HG02852 (cell line): ENCODE results near the gene REG1B.

ENCODE experiments used
- ATAC-seq: cut with Tn5 transposase; IDR thresholded peaks from one replicate; pipeline ENCODE4 v1.9.1; 2021; ENCODE audit warnings: mild to moderate bottlenecking, moderate library complexity; ENCODE audit not compliant: unreplicated experiment

The REG1B gene

GRCh38 chr2:79087785-79088364, at the start of gene REG1B:
Gene REG1B, minus strand, starts transcription at chr2:79087993. Its CDS starts 381 bp downstream, at chr2:79087612.
- ATAC-seq = no peak

GRCh38 chr2:79131687-79132086, 43.9 kb upstream of the REG1B start:
- ATAC-seq = no peak

- no peak for ATAC-seq
These were observed 42.0 kb upstream of the REG1B start for GRCh38 chr2:79129804-79130203.

- ATAC-seq = no peak
These were observed 41.5 kb upstream of the REG1B start for GRCh38 chr2:79129260-79129659.

GRCh38 chr2:79128406-79128805, 40.6 kb upstream of the REG1B start:
- no peak for ATAC-seq

GRCh38 chr2:79125721-79125985, 37.9 kb upstream of the REG1B start:
- no peak for ATAC-seq

DNA sequence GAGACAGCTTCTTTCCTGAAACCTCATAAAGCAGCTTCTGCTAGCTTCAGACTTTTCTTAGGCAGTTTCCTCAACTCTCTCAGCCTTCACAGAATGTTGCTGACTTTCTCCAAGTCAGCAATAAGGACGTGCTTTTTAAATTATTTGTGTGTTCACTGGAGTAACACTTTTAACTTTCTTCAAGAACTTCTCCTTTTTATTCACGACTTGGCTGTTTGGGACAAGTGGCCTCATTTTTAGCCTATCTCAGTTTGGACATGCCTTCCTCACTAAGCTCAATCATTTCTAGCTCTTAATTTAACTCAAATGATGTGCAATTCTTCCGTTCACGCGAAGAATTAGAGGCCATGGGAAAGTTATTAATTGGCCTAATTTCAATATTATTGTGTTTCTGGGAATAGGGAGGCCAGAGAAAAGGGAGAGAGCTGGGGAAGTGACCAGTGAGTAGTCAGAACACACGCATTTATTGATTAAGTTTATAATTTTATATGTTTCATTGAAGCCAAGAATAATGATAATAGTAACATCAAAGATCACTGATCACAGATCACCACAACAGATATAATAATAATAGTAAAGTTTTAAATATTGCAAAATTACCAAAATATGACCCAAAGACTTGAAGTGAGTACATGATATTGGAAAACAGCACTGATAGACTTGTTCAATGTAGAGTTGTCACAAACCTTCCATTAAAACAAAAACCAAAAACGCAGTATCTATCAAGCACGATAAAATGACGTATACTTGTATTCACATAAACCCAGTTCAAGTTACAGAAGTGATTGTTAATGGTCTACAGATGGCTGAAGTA, 37.3 kb upstream of the REG1B start:
- no peak for ATAC-seq

- ATAC-seq = no peak
These were observed 34.9 kb upstream of the REG1B start for GRCh38 chr2:79122676-79123075.

- ATAC-seq = no peak
These were observed 32.5 kb upstream of the REG1B start, which contains the start of gene REG1A for GRCh38 chr2:79120194-79120713. Gene REG1A, plus strand, starts transcription at chr2:79120488. Its CDS starts 374 bp downstream, at chr2:79120862.

DNA sequence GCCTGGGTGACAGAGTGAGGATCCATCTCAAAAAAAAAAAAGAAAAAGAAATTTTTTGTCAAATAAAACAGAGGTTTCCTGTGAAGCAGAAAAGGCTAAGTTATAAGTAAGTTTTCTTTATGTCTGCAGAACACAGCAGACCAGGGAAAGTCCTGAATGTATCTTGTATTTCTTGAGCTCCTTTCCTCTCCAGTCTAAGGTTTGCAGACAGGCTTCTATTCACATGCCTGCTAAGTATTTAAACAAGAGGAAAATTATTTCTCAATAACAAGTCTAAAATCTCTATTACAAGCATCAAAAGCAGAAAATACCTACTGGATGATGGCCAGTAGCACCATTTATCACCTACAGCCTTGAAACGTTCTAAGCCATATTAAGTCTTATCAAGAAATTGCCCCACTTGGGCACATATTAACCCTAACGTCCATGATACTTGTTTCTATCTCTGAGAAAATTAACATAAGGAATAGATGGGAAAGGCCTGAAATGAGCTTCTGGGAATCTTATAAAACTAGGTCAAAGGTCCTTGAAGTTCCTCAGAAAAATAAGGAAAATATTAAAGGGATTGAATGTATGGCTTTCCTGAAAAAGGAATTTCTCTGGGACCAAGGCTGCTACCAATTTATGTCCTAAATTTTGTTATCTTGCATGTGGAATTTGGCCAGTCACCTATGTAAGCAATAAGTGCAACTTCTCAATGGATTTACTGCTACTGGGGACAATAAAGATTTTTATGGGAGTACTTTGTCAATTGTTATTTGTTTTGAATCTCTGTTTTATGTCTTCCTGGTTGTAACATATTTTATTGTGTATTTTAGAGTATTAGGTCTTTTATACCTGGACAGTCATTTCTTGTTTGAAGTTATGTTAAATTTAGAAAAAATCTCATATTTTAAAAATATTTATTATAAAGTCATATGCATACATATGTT, 29.5 kb upstream of the REG1B start:
- no peak for ATAC-seq

DNA sequence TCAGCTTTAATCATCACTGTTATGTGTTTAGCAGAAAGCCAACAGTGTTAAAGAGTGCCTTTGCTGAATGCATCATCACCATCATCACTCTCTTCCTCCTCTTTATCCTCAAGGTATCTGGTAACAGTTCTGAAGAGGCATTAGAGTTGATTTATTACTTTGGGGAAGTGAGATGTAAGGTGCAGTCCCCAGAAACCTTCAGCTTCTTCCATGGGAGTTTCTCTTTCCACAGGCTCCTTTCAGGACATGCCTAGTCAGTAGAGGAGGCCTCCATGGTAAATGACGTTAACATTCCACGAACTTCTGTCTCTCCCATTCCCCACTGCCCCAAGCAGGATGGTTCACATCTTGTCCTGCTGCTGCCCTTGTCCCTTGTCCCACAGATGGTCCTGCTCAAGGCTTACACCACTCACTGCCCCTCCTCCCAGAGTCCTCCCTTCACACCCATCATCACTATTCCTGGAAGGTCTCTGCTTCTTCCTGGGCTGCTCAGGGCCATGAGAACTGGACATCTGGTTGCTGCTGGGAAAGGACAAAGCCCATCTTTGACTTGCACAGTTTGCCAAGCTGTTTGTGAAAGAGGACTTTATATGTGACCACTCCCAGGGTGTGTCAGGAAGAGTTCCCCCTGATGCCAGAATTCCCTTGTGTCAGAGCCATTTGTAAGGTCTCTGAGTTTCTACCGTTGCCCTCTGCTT, 27.2 kb upstream of the REG1B start:
- no peak for ATAC-seq

- ATAC-seq = no peak
These were observed 24.5 kb upstream of the REG1B start for GRCh38 chr2:79112269-79112668.

DNA sequence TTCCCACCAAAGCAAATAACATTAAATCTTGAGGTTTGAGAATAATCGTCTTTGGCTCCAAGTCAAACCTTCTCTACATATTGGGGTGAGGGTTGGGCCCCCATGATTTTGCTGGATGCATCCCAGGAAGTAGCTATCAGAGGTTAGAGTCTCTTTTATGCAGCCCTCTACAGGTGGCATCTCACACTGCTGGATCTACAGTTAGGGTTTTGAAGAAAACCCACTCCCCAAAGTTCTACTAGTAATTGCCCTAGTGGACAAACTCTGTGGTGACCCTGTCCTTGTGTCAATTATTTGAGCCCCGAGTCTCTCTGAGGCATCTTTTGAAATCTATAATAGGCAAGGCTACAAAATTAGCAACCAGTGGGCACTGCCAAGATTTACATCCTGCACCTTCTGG, 17.5 kb upstream of the REG1B start:
- ATAC-seq = no peak

DNA sequence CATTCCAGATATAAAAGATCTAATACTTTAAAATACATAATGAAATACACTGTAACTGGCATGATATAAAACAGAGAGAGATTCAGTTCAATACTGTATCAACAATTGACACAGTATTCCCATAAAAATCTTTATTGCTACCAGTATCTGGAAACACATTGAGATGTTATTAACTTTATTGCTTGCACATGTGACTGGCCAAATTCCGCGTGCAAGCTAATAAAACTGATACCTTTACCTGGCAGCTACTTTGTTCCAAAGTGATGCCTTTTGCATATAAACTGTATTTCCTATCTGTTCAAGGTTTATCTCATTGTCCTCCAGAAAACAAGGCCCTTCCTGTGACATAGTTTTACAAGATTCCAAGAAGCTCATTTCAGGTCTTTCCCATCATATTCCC, 15.4 kb upstream of the REG1B start:
- no peak for ATAC-seq

DNA sequence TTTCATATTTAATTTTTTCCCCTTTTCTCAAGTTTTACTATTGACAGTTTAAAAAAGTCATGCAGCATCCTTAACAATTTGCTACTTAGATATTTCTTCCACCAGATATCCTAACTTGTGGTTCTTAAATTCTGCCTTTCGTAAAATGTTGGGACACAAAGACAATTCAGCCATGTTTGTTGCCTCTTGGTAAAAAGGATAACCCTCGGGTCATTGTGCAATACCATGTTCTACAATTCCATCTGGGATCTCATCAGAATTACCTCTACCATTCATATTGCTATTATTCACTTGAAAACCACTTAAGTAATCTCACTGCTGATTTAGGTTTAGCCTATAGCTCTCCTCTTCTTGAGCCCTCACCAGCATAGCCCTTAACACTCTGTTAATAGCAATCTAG, 13.2 kb upstream of the REG1B start:
- no peak for ATAC-seq

DNA sequence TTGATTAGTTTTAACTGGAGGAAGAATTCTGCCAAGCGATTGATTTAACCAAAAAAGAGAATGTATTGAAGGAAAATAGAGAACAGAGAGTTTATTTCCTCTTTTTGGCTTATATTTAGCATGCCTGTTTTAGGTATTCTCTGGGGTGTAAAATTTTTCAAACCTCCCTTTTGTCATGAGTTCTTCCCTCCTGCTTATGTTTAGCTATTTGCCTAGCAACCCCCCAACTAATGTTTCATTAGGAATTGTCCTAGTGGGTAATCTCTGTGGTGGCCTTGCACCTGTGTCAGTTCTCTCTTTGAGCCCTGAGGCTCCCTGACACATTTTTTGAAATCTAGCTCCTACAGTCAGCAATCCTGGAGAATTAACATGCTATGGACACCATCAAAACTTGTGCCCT, 12.5 kb upstream of the REG1B start:
- no peak for ATAC-seq

- ATAC-seq = no peak
These were observed 11.4 kb upstream of the REG1B start for GRCh38 chr2:79099140-79099686.

- no peak for ATAC-seq
These were observed 10.1 kb upstream of the REG1B start for GRCh38 chr2:79097843-79098242.

- ATAC-seq = no peak
These were observed 2.9 kb upstream of the REG1B start for GRCh38 chr2:79090693-79091092.

DNA sequence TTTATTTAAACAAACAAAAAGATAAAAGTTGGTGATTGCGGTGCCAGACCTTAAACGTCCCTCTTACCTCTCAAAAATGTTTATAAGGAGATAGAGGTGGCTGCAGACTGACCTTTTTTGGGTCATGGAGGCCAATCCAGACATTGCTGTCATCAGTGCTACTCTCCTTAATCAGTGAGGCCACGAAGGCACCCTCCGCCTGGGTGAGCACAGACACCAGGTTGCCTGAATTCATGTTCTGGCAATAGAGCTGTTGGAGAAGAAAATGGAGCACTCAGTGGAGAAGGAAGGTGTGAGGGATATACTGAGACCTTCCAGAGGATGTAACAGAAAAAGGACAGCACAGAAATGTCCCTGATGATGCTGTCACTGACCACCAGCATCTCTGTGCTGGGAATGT, 1.5 kb downstream of the REG1B start:
- ATAC-seq = no peak

GRCh38 chr2:79085382-79085781, 2.4 kb downstream of the REG1B start:
- ATAC-seq = no peak
